Measurements from ENCODE around the gene GPR152.
"Not testable (repeated sequence)": the region's sequence is repeated elsewhere in the genome, so short reads cannot be mapped to it uniquely, and the experiment has no call there.

Gene GPR152

DNA sequence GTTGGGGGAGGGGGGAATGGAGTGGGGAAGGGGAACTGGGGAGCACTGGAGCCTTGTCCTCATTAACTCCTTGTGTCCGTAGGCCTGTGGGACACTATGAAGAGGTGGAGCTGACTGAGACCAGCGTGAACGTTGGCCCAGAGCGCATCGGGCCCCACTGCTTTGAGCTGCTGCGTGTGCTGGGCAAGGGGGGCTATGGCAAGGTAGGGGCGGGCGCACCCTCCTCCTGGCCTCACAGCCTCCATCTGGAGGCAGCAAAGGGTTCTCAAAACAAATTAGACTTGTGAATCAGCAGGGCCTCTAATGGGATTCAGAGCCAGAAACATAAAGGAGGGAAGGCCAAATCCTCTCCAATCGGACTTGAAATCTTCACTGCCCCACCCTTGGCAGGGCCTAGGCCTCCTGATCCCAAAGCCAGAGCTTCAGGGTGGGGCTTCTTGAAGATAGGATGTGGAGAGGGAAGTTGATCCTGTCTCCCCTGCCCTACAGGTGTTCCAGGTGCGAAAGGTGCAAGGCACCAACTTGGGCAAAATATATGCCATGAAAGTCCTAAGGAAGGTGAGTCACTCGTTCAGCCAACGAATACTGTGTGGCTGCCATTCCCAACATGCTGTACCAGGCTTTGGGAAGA lies 23.4 kb downstream of the GPR152 start:
- in situ Hi-C loops (cut with MboI; ENCODE audit: low sequenced_read_pairs): no loop called here

DNA sequence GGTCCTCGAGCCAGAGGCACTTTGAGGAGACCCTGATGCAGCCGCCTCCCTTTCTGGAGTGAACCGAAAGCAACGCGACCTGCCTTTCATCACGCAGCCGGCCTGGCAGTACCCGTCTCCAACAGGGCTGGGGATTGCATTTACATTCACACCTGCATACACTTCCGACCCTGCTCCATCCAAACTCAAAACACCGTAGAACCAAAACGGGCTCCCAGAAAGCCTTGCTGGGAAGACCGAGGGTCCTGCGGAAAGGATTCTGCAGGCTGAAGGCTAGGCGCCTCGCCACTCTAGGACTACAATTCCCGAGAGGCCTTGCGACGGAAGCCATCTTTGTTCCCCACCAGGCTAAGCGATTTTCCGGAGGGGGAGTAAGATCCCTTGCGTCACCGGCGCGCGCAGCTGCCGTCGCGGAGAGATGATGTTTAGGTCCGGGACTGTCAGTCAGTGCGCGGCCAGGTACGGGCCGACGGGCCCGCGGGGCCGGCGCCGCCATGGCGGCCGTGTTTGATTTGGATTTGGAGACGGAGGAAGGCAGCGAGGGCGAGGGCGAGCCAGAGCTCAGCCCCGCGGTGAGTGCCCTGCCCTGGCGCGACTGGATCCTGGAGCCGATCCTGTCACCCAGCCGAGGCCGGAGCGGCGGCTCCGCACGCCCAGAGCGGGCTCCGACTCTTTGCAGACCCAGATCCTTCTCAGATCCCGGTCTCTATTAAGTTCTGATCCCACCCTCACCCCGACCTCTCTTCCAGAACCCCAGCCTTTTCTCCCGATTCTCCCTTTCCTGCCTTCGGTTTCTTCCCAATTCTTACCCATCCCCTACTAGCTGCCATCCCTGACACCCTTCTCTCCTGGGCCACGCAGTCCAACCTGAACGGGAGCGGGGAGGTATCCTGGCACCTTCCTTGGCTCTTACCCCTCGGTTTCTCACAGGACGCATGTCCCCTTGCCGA lies 24.2 kb downstream of the GPR152 start, which contains the start of gene RPS6KB2:
Gene RPS6KB2, plus strand, starts transcription at position 443 of the 950 bp plus-strand sequence. Its CDS starts 52 bp downstream, at position 495.
- in situ Hi-C loops (cut with MboI; ENCODE audit: low sequenced_read_pairs): no loop called here

DNA sequence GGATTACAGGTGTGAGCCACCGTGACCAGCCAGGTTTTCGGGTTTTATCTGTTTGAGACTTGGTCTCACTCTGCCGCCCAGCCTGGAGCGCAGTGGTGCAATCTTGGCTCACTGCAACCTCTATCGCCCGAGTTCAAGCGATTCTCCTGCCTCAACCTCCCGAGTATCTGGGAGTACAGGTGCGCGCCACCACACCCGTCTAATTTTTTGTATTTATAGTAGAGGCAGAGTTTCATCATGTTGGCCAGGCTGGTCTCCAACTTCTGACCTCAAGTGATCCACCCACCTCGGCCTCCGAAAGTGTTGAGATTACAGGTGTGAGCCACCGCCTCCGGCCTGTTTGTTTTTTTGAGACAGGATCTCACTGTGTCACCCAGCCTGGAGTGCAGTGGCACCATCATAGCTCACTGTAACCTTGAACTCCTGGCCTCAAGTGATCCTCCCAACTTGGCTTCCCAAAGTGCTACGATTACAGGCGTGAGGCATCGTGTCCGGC lies 25.1 kb downstream of the GPR152 start:
- in situ Hi-C loops (cut with MboI; ENCODE audit: low sequenced_read_pairs): not testable (repeated sequence)

DNA sequence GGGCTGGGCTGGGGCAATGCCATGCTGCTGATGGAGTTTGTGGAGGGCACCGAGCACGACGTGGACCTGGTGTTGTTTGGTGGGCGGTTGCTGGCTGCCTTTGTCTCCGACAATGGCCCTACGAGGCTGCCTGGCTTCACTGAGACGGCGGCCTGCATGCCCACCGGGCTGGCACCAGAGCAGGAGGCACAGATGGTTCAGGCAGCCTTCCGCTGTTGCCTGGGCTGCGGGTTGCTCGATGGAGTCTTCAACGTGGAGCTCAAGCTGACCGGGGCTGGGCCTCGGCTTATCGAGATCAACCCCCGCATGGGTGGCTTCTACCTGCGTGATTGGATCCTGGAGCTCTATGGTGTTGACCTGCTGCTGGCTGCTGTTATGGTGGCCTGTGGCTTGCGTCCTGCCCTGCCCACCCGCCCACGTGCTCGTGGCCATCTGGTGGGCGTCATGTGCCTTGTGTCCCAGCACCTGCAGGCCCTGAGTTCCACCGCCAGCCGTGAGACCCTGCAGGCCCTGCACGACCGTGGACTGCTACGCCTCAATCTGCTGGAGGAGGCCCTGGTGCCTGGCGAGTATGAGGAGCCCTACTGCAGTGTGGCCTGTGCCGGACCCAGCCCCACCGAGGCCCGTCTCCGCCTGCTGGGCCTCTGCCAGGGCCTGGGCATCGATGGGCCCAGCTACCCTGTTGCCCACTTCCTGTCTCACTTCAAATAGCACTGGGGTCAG lies 28.5 kb downstream of the GPR152 start:
- in situ Hi-C loops (cut with MboI; ENCODE audit: low sequenced_read_pairs): no loop called here

DNA sequence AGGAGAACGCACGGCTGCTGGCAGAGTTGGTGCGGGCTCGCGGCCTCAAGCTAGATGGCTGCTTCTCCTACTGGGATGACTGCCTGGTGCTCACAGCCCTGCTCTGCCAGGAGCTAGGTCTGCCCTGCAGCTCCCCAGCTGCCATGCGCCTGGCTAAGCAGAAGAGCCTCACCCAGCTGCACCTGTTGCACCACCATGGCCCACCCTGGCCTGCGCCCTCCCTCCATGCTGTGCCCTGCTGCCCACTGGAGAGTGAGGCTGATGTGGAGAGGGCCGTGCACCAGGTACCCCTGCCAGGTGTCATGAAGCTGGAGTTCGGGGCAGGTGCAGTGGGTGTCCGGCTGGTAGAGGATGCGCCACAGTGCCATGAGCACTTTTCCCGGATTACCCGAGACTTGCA lies 29.1 kb downstream of the GPR152 start:
- in situ Hi-C loops (cut with MboI; ENCODE audit: low sequenced_read_pairs): no loop called here

DNA sequence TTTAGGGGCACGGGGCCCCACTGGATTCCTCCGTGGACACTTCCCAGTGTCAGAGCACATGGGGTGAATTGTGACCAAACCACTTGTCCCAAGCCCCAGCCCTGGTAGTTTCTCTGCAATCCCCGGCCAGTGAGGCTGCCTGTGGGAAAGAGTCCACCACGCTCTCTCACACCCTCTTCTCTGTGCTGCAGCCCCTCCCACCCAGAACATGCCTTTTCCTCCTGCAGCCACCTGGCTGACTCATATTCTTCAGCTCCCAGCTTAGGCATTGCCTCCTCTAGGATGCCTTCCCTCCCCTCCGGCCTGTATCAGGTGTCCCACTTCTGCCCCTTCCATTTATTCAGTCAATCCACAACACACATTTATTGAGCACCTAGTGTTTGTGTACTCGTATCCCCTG lies 29.6 kb downstream of the GPR152 start:
- in situ Hi-C loops (cut with MboI; ENCODE audit: low sequenced_read_pairs): no loop called here

DNA sequence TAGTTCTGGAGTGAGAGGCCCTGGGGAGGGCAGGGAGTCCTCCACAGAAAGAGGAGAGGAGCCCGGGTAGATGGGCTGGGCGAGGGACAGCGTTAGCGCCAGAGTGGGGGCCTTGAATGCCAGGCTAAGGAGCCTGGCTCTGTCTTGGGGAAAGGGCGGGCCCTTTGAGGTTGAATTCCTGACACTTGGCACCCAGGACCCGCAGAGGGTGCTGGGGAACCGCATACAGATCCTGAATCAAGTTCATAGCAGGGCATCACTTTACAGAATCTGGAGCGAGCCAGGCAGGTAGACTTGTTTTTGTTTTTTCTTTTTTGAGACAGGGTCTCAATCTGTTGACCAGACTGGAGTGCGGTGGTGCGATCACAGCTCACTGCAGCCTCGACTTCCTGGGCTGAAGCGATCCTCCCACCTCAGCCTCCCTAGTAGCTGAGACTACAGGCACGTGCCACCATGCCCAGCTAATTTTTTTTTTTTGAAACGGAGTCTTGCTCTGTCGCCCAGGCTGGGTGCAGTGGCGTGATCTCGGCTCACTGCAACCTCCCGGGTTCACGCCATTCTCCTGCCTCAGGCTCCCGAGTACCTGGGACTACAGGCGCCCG lies 31.0 kb downstream of the GPR152 start:
- in situ Hi-C loops (cut with MboI; ENCODE audit: low sequenced_read_pairs): no loop called here

DNA sequence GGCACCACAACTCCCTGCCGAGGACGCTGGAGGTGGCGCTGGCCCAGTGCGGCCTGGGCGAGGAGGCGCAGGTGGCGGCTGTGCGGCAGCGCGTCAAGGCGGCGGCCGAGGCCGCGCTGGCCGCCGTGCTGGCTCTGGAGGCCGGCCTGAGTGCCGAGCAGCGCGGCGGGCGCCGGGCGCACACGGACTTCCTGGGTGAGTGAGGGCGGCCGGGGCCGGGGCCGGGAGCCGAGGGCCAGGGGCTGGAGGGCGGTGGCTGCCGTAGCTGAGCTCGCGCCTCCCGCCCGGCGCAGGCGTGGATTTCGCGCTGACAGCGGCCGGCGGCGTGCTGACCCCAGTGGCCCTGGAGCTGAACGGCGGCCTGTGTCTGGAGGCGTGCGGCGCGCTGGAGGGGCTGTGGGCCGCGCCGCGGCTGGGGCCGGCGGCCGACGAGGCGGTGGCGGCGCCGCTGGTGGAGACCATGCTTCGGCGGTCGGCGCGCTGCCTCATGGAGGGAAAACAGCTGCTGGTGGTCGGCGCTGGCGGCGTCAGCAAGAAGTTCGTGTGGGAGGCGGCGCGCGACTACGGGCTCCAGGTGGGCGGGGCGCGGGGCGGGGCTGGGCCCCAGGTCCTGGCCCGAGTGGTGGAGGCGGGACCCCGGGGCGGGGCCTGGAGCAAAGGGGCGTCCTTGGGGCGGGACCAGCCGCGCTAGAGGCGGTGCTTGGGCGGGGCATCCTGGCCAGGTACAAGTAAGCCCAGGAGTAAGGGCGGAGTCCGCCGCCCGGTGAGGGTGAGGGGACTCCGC lies 31.7 kb downstream of the GPR152 start:
- in situ Hi-C loops (cut with MboI; ENCODE audit: low sequenced_read_pairs): no loop called here

DNA sequence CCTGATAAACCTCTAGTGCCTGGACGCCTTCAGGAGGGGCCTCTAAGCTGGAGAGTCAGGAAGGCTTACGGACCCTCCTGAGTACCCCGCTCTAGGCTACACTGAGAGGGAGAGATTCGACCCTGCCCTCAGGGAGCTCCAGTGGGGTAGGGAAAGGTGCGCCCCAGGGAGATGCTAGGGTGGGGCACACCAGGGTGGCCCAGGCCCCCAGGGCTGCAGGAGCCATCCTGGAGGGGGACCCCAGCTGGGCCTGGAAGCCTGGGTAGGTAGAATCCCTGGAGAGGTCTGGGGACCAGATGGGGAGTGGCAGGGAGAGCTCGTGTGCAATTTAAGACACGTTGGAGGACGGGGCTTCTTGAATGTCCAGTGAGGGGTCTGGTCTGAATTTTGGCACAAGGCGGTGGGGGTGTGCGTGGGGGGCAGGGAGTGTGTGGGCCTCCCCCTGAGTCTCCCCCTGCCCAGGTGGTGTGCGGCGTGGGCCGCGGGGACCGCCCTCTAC lies 32.3 kb downstream of the GPR152 start:
- in situ Hi-C loops (cut with MboI; ENCODE audit: low sequenced_read_pairs): no loop called here

DNA sequence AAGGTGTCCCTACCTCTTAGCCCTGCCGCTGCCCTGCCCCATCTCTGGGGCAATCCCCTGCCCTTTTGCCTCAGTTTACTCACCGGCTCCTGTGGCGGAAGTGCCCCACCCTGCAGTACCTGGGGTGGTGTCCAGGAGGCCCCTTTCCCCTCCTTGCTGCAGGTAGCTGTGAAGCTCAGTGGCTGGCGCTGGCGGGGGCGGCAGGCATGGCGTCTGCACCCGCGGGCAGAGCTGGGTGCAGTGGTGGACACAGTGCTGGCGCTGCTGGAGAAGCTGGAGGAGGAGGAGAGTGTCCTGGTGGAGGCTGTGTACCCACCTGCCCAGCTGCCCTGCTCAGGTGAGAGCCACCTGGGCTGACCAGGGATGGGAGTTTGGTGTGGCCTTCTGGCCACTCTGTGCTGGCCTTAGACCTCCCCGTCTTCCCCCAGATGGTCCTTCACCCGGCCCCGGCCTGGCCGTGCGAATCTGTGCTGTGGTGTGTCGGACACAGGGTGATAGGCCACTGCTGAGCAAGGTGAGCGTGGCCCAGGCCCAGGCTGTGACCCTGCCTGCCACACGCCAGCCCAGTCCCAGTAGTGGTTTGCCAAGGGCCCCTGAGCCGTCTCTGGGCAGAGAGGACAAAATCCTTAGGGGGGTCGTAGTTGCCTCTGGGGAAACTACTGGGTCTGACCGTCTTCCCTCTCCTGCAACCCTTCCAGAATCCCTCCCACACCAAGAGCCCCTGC lies 33.0 kb downstream of the GPR152 start:
- in situ Hi-C loops (cut with MboI; ENCODE audit: low sequenced_read_pairs): no loop called here

DNA sequence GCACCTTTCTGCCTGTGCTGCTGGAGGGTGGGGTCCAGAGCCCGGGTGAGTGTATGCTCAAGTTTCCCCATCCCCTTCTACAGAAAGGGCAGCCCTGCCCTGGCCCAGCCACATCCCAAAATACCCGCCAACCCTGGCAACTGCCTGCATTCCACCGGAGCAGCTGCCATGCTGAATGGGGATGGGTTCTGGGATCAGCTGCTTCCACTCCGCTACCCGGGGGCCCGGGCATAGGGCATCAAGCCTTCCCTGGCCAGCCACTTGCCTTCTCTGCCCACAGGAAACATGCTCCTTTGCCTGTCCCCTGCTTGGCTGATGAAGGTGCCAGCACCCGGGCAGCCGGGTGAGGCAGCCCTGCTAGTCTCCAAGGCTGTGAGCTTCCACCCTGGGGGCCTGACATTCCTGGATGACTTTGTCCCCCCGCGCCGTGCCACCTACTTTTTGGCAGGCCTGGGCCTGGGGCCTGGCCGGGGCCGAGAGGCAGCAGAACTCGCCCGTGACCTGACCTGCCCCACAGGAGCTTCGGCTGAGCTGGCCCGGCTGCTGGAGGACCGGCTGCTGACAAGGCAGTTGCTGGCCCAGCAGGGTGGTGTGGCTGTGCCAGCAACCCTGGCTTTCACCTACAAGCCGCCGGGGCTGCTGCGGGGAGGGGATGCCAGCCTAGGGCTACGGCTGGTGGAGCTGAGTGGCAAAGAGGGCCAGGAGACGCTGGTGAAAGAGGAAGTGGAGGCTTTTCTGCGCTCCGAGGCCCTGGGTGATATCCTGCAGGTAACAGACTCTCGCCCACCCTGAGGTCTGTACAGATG lies 33.9 kb downstream of the GPR152 start:
- in situ Hi-C loops (cut with MboI; ENCODE audit: low sequenced_read_pairs): no loop called here

DNA sequence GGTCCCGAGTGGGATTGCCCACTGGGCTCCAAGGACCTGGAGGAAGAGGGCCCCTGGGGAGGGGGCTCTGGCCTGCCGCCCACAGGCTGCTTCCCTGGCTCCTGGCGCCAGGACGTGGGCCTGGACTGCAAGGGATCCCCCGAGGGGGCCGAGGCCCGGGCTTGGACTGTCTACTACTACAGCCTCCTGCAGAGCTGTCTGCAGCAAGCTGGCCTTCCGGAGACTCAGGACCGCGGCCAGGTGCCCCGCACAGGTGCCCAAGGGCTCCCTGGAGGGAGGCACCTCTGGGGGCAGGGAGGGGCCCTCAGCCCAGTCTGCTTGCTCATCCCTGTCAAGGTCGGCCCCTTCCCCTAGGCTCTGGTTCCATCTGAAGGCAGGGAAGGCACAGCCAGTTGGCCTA lies 35.1 kb downstream of the GPR152 start:
- in situ Hi-C loops (cut with MboI; ENCODE audit: low sequenced_read_pairs): no loop called here

DNA sequence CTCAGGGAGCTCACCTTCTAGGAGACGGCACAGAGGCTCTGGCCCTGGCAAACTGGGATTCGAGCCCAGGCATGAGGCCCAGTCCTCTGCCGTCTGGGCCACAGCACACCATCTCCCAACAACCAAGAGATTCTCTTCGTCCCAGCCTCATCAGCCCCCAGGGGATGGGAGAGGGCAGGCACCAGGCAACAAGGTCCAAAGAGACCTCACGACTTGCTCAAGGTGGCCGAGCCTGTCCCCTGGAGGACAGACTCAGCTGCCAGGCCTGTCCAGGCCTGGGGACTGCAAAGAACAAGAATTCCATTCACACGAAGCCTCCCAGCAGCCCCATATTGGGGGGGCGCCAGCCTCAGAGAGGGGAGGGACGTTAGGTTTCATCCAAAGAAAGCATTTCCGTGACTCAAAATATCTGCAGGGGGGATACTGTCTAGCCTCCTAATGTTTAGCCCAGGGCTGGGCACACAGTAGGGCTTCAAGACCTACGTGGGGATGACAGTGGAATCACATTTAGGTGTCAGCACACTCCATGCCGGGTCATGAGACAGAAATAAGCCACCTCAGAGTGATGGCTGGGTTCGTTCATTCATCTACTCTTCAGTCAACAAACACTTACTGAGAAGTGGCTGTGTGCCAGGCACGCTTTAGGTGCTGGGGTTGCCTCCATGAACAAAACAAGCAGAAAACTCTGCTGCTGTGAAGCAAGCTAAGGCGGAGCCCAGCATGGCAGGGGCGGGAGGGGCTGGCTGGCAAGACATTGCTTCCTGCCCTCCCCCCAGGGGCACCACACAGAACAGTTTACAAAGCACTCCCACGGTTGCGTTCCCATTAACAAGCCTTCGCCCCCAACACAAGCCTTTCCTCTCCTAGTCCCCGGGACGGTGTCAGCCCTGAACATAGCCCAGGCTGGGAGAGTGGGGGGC lies 35.9 kb downstream of the GPR152 start:
- in situ Hi-C loops (cut with MboI; ENCODE audit: low sequenced_read_pairs): no loop called here

DNA sequence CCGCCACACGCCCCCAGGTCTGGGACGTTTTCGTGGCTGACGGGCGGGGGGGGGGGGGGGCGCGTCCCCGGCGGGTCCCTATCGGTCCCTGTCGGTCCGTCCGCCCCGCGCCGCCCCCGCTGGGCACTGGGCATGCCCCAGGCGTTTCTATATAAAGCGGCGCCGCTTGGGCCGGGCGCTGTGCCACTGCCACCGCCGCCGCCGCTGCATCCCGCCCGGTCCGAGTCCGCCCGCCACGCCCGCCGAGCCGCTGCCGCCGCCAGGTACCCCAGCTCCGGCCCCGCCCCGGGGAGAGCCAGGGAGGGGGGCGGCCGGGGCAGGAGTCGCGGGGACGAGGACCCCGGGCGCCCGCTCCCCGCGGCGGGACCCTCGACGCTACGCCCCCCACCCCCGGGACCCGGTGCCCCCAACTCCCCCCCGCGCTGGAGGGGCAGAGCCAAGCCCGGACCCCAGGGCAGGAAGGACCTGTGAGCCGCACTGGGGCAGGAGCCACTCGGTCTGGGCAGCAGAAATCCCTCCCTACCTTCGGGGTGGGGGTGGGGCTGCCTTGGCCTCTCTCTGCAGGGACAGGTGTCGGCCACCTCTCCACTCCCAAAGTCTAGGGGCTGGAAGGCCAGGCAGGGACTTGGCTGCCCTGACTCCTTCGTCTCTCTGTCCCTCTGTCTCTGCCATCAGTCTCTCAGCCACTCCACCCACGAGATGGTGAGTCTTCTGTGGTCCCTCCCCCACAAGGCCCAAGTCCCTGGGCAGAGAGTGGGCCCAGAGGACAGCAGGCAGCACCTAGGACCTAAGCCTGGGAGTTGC lies 36.8 kb downstream of the GPR152 start, which contains the start of gene CARNS1:
Gene CARNS1, plus strand, starts transcription at position 178 of the 804 bp plus-strand sequence. Its CDS starts 522 bp downstream, at position 700.
- in situ Hi-C loops (cut with MboI; ENCODE audit: low sequenced_read_pairs): no loop called here

DNA sequence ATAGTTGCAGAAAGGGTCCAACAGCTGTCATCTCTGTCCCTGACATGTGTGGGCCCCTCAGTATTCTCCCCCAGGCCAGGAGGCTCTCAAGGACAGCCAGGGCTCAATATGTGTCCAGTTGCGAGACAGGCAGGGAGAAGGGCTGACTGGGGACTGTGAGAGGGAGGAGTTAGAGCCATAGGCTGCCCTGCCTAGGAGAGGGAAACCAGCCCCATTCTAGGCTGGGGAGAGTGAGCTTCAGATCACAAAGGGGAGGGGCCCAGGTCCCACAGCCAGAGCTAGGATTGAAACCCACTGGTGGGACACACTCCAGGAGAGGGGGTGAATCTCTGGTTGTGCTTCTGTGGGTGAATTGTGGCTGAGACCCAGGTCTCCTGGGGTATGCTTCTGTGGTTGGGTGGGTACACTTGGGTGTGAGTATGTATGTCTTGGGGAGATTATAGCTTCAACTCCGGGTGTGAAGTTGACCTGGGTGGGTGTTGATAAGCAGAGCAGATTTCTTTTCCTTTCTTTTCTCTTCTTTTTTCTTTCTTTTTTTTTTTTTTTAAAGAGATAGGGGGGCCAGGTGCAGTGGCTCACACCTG lies 39.2 kb downstream of the GPR152 start:
- in situ Hi-C loops (cut with MboI; ENCODE audit: low sequenced_read_pairs): no loop called here

Measured in HL-60/S4 treated with retinoic acid at 250 ng/mL for 4 days and 3 days (cell line).